CD14-positive monocyte (primary cell): Measurements from ENCODE around the gene PKM. TPM values are rescaled to one million over a fixed set of nuclear protein-coding genes. Genes with fewer than 3 reads are reported as not detected.

Source experiments
- DNase-seq, 3 donors: peaks; one replicate each; pipeline ENCODE4 v3.0.0-alpha.2; 2011 to 2022
- H2AFZ ChIP-seq: 2 replicates; pipeline ENCODE4 v1.6.0; 2012; ENCODE audit warnings: mild to moderate bottlenecking, low read depth, low read length, inconsistent platforms; ENCODE audit not compliant: insufficient read depth, poor library complexity, severe bottlenecking
- H3K27ac ChIP-seq, 2 donors: 1 replicate in 1 of 2; 2 replicates in 1 of 2; pipeline ENCODE4 v1.5.1; 2012 to 2013; ENCODE audit warnings: low read length in 2 of 2, control low read depth in 1 of 2, inconsistent platforms in 1 of 2, low read depth in 1 of 2, mild to moderate bottlenecking in 1 of 2
- H3K27me3 ChIP-seq, 2 donors: one replicate each; pipeline versions ENCODE4 v1.6.0 to v1.6.1; 2011 to 2013; ENCODE audit warnings: low read length in 2 of 2; ENCODE audit not compliant: control insufficient read depth in 2 of 2, insufficient read depth in 2 of 2
- H3K36me3 ChIP-seq, 2 donors: replicated peaks in 1 of 2; 1 replicate in 1 of 2; 2 replicates in 1 of 2; pipeline versions ENCODE4 v1.5.1 to v1.6.1; 2012 to 2013; ENCODE audit warnings: low read length in 2 of 2, control low read depth in 1 of 2, inconsistent platforms in 1 of 2, mild to moderate bottlenecking in 1 of 2; ENCODE audit not compliant: insufficient read depth in 2 of 2, control insufficient read depth in 1 of 2
- H3K4me1 ChIP-seq, 2 donors: 1 replicate in 1 of 2; 2 replicates in 1 of 2; pipeline versions ENCODE4 v1.5.1 to v1.6.1; 2012 to 2013; ENCODE audit warnings: low read length in 2 of 2, control low read depth in 1 of 2, inconsistent platforms in 1 of 2, mild to moderate bottlenecking in 1 of 2, moderate library complexity in 1 of 2; ENCODE audit not compliant: insufficient read depth in 2 of 2, control insufficient read depth in 1 of 2
- H3K4me2 ChIP-seq: replicated peaks from 2 replicates; pipeline ENCODE3; 2012; ENCODE audit warnings: low read length, moderate library complexity, mild to moderate bottlenecking; ENCODE audit not compliant: poor library complexity, severe bottlenecking; ENCODE audit errors: extremely low read depth
- H3K4me3 ChIP-seq, 3 experiments: fragments of 200-600 bp in 1 of 3; sonication (generic) in 1 of 3; replicated peaks in 1 of 3; 1 replicate in 2 of 3; 2 replicates in 1 of 3; pipeline ENCODE4 v1.5.1; 2011 to 2013; ENCODE audit warnings: low read length in 3 of 3, mild to moderate bottlenecking in 3 of 3, control low read depth in 2 of 3, low read depth in 2 of 3, inconsistent platforms in 1 of 3, moderate library complexity in 1 of 3
- H3K79me2 ChIP-seq: 2 replicates; pipeline ENCODE4 v1.6.0; 2012; ENCODE audit warnings: mild to moderate bottlenecking, control low read depth, inconsistent platforms, low read length, moderate library complexity; ENCODE audit not compliant: insufficient read depth
- H3K9ac ChIP-seq: 2 replicates; pipeline ENCODE4 v1.6.0; 2017; ENCODE audit warnings: low read length, mild to moderate bottlenecking; ENCODE audit not compliant: insufficient read depth, poor library complexity, severe bottlenecking
- H3K9me3 ChIP-seq, 2 donors: replicated peaks in 1 of 2; 1 replicate in 1 of 2; 2 replicates in 1 of 2; pipeline versions ENCODE4 v1.5.1 to v1.6.1; 2012 to 2013; ENCODE audit warnings: low read length in 2 of 2, control low read depth in 1 of 2; ENCODE audit not compliant: control insufficient read depth in 1 of 2, insufficient read depth in 1 of 2
- H4K20me1 ChIP-seq: 2 replicates; pipeline ENCODE4 v1.6.0; 2012; ENCODE audit warnings: mild to moderate bottlenecking, low read length, control low read depth, moderate library complexity; ENCODE audit not compliant: insufficient read depth
- H3K27ac Mint-ChIP-seq, 7 donors: one replicate each; pipeline ENCODE4 v1.8.0; 2020; ENCODE audit warnings: mild to moderate bottlenecking in 7 of 7, mixed read lengths in 7 of 7, moderate library complexity in 6 of 7, inconsistent platforms in 2 of 7
- H3K27me3 Mint-ChIP-seq, 3 donors: one replicate each; pipeline ENCODE4 v1.8.0; 2021 to 2022; ENCODE audit warnings: low read depth in 3 of 3, mild to moderate bottlenecking in 3 of 3, mixed read lengths in 3 of 3, moderate library complexity in 3 of 3, inconsistent platforms in 1 of 3
- H3K36me3 Mint-ChIP-seq, 2 donors: one replicate each; pipeline ENCODE4 v1.8.0; 2020; ENCODE audit warnings: mixed read lengths in 2 of 2, inconsistent platforms in 1 of 2, mild to moderate bottlenecking in 1 of 2
- H3K4me1 Mint-ChIP-seq: one replicate; pipeline ENCODE4 v1.8.0; 2020; ENCODE audit warnings: mild to moderate bottlenecking, mixed read lengths
- H3K4me3 Mint-ChIP-seq, 2 donors: one replicate each; pipeline ENCODE4 v1.8.0; 2020; ENCODE audit warnings: mild to moderate bottlenecking in 2 of 2, mixed read lengths in 2 of 2, moderate library complexity in 1 of 2
- H3K9me3 Mint-ChIP-seq, 7 donors: one replicate each; pipeline ENCODE4 v1.8.0; 2020 to 2022; ENCODE audit warnings: mixed read lengths in 7 of 7, mild to moderate bottlenecking in 6 of 7, moderate library complexity in 6 of 7, inconsistent platforms in 2 of 7
- WGBS: methylation state at CpG from one replicate; pipeline ENCODE4 v1.1.5; 2013; ENCODE audit warnings: missing lambda C conversion rate; ENCODE audit not compliant: insufficient coverage; 5-methylcytosine and 5-hydroxymethylcytosine counted together
- intact Hi-C, 2 donors: fragments of 100-400 bp; cut with micrococcal nuclease; formaldehyde crosslinking; loops; one replicate each; pipeline versions ENCODE4 v1.15.0 to v1.15.1; 2023
- polyA plus RNA-seq, 3 donors: library from polyadenylated mRNA; depleted of rRNA in 1 of 3; unstranded in 2 of 3; stranded (reverse) in 1 of 3; fragments of 300-500 nt in 2 of 3; fragments of >200 nt in 1 of 3; fragmentation: Illumina TruSeq in 2 of 3; gene quantifications; 1 replicate in 2 of 3; 2 replicates in 1 of 3; pipeline ENCODE4 v1.2.3, GENCODE V29; 2012 to 2021
- TF ChIP-seq, protein P1 (sequence below): fragments of 200-600 bp; IDR thresholded peaks from one replicate; pipeline ENCODE4 v1.8.0; 2022; ENCODE audit warnings: antibody characterized with exemption, mild to moderate bottlenecking

The PKM gene
- polyA plus RNA-seq, 3 donors: 544 to 999 (median 986) TPM

GRCh38 chr15:72195101-72195511 lies 35.9 kb downstream of the PKM start:
- Mint-ChIP-seq H3K9me3 (peaks cover 0 to 11% (median 3%) of the 10 kb centered on the region in 7 donors), H3K27ac (peak overlapping the region; percentile 34 to 76 (median 40)), H3K4me3 (peak overlapping the region; percentile 47 to 83), H3K27me3 (peaks cover 24 to 36% (median 25%) of the 10 kb centered on the region in 3 donors), H3K36me3 (peaks cover 27 to 30% of the 10 kb centered on the region in 2 donors), H3K4me1 (peaks cover 34% of the 10 kb centered on the region)
- DNase-seq: peak; percentile 89 to 93 (median 93)
- H3K4me1 ChIP-seq: peaks cover 26 to 36% of the 10 kb centered on the region in 2 donors
- peak overlapping the region; percentile 57 for H3K4me2 ChIP-seq
- peak overlapping the region; percentile 18 for H3K9ac ChIP-seq
- H4K20me1 ChIP-seq: peaks cover 23% of the 10 kb centered on the region
- TF ChIP-seq, protein P1, sequence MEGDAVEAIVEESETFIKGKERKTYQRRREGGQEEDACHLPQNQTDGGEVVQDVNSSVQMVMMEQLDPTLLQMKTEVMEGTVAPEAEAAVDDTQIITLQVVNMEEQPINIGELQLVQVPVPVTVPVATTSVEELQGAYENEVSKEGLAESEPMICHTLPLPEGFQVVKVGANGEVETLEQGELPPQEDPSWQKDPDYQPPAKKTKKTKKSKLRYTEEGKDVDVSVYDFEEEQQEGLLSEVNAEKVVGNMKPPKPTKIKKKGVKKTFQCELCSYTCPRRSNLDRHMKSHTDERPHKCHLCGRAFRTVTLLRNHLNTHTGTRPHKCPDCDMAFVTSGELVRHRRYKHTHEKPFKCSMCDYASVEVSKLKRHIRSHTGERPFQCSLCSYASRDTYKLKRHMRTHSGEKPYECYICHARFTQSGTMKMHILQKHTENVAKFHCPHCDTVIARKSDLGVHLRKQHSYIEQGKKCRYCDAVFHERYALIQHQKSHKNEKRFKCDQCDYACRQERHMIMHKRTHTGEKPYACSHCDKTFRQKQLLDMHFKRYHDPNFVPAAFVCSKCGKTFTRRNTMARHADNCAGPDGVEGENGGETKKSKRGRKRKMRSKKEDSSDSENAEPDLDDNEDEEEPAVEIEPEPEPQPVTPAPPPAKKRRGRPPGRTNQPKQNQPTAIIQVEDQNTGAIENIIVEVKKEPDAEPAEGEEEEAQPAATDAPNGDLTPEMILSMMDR: no peak
- H3K27ac ChIP-seq: peak overlapping the region; percentile 4 to 66
- intact Hi-C loops: loop anchor here (5.0 to 10.0 kb wide), 6 partner anchors 37 to 480 kb away; partner anchors contain the start of genes PARP6 (in 2 of the 2), ARIH1 (in 1 of the 2), MYO9A (in 1 of the 2) and PKM (in 1 of the 2)
- H3K9me3 ChIP-seq: no peaks in the 10 kb centered on the region
- no peaks in the 10 kb centered on the region for H3K79me2 ChIP-seq
- H3K27me3 ChIP-seq: peaks cover 8 to 33% of the 10 kb centered on the region in 2 donors
- H3K4me3 ChIP-seq: peak overlapping the region in 1 of 3 experiments; percentile 60
- H3K36me3 ChIP-seq: peaks cover 19% of the 10 kb centered on the region in 2 donors
- 15% methylated on average over 5 of the region's 6 CpGs for WGBS
- H2AFZ ChIP-seq: peak overlapping the region; percentile 47

- intact Hi-C loops: loop anchor here (10.0 kb wide), 3 partner anchors 79 to 481 kb away; partner anchors contain the start of genes ARIH1 (in 1 of the 2), MYO9A (in 1 of the 2) and SENP8 (in 1 of the 2)
- Mint-ChIP-seq H3K36me3 (peaks cover 15 to 18% of the 10 kb centered on the region in 2 donors), H3K27me3 (peaks cover 22 to 34% (median 22%) of the 10 kb centered on the region in 3 donors), H3K27ac (no peak overlapping the region), H3K4me1 (peaks cover 32% of the 10 kb centered on the region), H3K4me3 (no peak overlapping the region), H3K9me3 (peaks cover 0 to 11% (median 3%) of the 10 kb centered on the region in 7 donors)
- H3K4me3 ChIP-seq: no peak overlapping the region
- H3K9me3 ChIP-seq: no peaks in the 10 kb centered on the region
- peaks cover 11 to 35% of the 10 kb centered on the region in 2 donors for H3K27me3 ChIP-seq
- 94% methylated on average over 3 of the region's 8 CpGs for WGBS
- H3K4me2 ChIP-seq: no peak overlapping the region
- DNase-seq: no peak
- H4K20me1 ChIP-seq: peaks cover 11% of the 10 kb centered on the region
- peaks cover 26 to 36% of the 10 kb centered on the region in 2 donors for H3K4me1 ChIP-seq
- no peak overlapping the region for H3K27ac ChIP-seq
- peaks cover 7 to 8% of the 10 kb centered on the region in 2 donors for H3K36me3 ChIP-seq
- no peak overlapping the region for H2AFZ ChIP-seq
- TF ChIP-seq, protein P1: no peak
- no peaks in the 10 kb centered on the region for H3K79me2 ChIP-seq
- H3K9ac ChIP-seq: no peak overlapping the region
Measured at GRCh38 chr15:72193836-72194396, 37.1 kb downstream of the PKM start.
